ENCODE data around the gene SEMA3C.

Gene SEMA3C

DNA sequence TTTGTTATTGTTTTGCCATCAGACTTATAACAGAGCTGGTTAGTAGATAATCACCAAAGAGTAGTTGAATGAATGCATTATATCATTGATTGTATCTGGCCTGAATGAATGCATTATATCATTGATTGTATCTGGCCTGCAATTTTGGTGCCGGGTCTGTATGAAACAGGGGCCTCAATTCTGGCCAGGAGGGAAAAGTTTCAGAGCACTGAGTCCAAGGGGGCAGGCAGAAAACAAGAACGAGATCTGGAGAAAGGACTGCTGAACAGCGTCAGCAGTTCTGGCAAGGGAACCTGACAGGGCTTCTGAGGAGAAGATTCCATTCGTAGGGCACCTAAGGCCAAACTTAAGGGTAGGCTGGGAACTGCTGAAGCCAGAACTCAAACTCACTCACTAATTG lies 128.0 kb downstream of the SEMA3C start:
- no peak for TF ChIP-seq ZNF366 (tag by site-specific recombination; conservative IDR thresholded peaks at IDR 0.05)
- no peak for TF ChIP-seq ZNF2 (tag by site-specific recombination; IDR thresholded peaks at IDR 0.05)
- no peak for TF ChIP-seq ZNF433 (tag by site-specific recombination; IDR thresholded peaks at IDR 0.05; ENCODE audit: low read depth)
- no peak for TF ChIP-seq ZBTB17 (tag by site-specific recombination; IDR thresholded peaks at IDR 0.05)
- TF ChIP-seq MYNN (tag by site-specific recombination; IDR thresholded peaks at IDR 0.05; ENCODE audit: borderline replicate concordance) = no peak
- no peak for TF ChIP-seq ZNF48 (tag by site-specific recombination; IDR thresholded peaks at IDR 0.05)
- TF ChIP-seq ZNF292 (tag by site-specific recombination; IDR thresholded peaks at IDR 0.05; ENCODE audit: borderline replicate concordance, low read depth) = no peak
- TF ChIP-seq, protein P1, sequence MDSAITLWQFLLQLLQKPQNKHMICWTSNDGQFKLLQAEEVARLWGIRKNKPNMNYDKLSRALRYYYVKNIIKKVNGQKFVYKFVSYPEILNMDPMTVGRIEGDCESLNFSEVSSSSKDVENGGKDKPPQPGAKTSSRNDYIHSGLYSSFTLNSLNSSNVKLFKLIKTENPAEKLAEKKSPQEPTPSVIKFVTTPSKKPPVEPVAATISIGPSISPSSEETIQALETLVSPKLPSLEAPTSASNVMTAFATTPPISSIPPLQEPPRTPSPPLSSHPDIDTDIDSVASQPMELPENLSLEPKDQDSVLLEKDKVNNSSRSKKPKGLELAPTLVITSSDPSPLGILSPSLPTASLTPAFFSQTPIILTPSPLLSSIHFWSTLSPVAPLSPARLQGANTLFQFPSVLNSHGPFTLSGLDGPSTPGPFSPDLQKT (IDR thresholded peaks at IDR 0.05; ENCODE audit: borderline replicate concordance, low read depth, low read length) = no peak
- TF ChIP-seq ZNF132 (tag by site-specific recombination; IDR thresholded peaks at IDR 0.05; ENCODE audit: borderline replicate concordance) = no peak
- Histone ChIP-seq H3K4me1 (ENCODE audit: control insufficient read depth, insufficient read depth, low read length) (peaks cover 12% of the 10 kb centered on the region), H3K4me3 (ENCODE audit: low read depth, low read length) (no peak overlapping the region), H3K36me3 (ENCODE audit: control insufficient read depth in 2 of 2, insufficient read depth in 1 of 2, low read length in 2 of 2) (no peaks in the 10 kb centered on the region), H3K27ac (ENCODE audit: extremely low read depth, low read depth, low read length) (no peak overlapping the region), H3K9me3 (ENCODE audit: control insufficient read depth, insufficient read depth, low read depth, low read length) (no peaks in the 10 kb centered on the region)
- ChIA-PET POLR2A (no interaction called here), CTCF (no interaction called here)

DNA sequence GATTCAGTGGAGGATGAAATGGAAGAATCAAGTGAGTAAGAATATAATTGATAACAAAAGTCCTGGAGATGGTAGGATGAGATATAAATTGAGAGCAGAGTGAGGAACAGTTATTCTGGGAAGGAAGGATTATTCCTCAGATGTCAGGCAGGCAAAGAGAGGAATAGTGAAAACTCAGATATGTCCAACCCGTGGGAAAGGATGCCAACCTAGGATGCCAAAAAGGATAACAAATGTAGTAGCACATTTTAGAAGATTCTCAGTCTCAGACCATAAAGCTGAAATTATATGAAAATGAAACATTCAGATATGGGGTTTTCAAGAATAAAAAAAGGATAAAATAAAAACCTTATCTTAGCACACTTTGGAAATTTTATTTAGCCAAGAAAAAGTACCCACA lies 131.1 kb downstream of the SEMA3C start:
- no peaks in the 10 kb centered on the region for H3K36me3 ChIP-seq (ENCODE audit: control insufficient read depth in 2 of 2, insufficient read depth in 1 of 2, low read length in 2 of 2)
- no peaks in the 10 kb centered on the region for H3K9me3 ChIP-seq (ENCODE audit: control insufficient read depth, insufficient read depth, low read depth, low read length)
- POLR2A ChIA-PET = interaction anchor here (0.6 kb wide), 1 partner anchor 16 kb away, joined by 3 read pairs; no protein-coding TSS in a partner anchor
- peaks cover 31% of the 10 kb centered on the region for H3K4me1 ChIP-seq (ENCODE audit: control insufficient read depth, insufficient read depth, low read length)
- no peak for TF ChIP-seq ZNF416 (tag by site-specific recombination; IDR thresholded peaks at IDR 0.05)
- TF ChIP-seq ZNF214 (tag by site-specific recombination; IDR thresholded peaks at IDR 0.05; ENCODE audit: borderline replicate concordance) = no peak
- no peak for TF ChIP-seq ZFP69B (tag by site-specific recombination; IDR thresholded peaks at IDR 0.05)
- no peak for TF ChIP-seq ZNF596 (tag by site-specific recombination; IDR thresholded peaks at IDR 0.05)
- no peak for TF ChIP-seq SALL2 (tag by site-specific recombination; IDR thresholded peaks at IDR 0.05; ENCODE audit: borderline replicate concordance)
- no peak for TF ChIP-seq ZNF654 (tag by site-specific recombination; IDR thresholded peaks at IDR 0.05; ENCODE audit: low read depth)
- TF ChIP-seq, protein P2, sequence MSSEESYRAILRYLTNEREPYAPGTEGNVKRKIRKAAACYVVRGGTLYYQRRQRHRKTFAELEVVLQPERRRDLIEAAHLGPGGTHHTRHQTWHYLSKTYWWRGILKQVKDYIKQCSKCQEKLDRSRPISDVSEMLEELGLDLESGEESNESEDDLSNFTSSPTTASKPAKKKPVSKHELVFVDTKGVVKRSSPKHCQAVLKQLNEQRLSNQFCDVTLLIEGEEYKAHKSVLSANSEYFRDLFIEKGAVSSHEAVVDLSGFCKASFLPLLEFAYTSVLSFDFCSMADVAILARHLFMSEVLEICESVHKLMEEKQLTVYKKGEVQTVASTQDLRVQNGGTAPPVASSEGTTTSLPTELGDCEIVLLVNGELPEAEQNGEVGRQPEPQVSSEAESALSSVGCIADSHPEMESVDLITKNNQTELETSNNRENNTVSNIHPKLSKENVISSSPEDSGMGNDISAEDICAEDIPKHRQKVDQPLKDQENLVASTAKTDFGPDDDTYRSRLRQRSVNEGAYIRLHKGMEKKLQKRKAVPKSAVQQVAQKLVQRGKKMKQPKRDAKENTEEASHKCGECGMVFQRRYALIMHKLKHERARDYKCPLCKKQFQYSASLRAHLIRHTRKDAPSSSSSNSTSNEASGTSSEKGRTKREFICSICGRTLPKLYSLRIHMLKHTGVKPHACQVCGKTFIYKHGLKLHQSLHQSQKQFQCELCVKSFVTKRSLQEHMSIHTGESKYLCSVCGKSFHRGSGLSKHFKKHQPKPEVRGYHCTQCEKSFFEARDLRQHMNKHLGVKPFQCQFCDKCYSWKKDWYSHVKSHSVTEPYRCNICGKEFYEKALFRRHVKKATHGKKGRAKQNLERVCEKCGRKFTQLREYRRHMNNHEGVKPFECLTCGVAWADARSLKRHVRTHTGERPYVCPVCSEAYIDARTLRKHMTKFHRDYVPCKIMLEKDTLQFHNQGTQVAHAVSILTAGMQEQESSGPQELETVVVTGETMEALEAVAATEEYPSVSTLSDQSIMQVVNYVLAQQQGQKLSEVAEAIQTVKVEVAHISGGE (tag by site-specific recombination; conservative IDR thresholded peaks at IDR 0.05; ENCODE audit: low read depth) = no peak
- TF ChIP-seq, protein P3, sequence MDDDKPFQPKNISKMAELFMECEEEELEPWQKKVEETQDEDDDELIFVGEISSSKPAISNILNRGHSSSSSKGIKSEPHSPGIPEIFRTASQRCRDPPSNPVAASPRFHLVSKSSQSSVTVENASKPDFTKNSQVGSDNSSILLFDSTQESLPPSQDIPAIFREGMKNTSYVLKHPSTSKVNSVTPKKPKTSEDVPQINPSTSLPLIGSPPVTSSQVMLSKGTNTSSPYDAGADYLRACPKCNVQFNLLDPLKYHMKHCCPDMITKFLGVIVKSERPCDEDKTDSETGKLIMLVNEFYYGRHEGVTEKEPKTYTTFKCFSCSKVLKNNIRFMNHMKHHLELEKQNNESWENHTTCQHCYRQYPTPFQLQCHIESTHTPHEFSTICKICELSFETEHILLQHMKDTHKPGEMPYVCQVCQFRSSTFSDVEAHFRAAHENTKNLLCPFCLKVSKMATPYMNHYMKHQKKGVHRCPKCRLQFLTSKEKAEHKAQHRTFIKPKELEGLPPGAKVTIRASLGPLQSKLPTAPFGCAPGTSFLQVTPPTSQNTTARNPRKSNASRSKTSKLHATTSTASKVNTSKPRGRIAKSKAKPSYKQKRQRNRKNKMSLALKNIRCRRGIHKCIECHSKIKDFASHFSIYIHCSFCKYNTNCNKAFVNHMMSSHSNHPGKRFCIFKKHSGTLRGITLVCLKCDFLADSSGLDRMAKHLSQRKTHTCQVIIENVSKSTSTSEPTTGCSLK (tag by site-specific recombination; IDR thresholded peaks at IDR 0.05) = no peak
- no peak overlapping the region for H3K4me3 ChIP-seq (ENCODE audit: low read depth, low read length)
- no peak overlapping the region for H3K27ac ChIP-seq (ENCODE audit: extremely low read depth, low read depth, low read length)
- CTCF ChIA-PET = no interaction called here
